Effector CD4-positive, alpha-beta T cell (primary cell): ENCODE measurements around the gene UBR1.

Experiments
- DNase-seq: peaks from one replicate; pipeline ENCODE4 v3.0.0-alpha.2; 2020

The UBR1 gene

DNA sequence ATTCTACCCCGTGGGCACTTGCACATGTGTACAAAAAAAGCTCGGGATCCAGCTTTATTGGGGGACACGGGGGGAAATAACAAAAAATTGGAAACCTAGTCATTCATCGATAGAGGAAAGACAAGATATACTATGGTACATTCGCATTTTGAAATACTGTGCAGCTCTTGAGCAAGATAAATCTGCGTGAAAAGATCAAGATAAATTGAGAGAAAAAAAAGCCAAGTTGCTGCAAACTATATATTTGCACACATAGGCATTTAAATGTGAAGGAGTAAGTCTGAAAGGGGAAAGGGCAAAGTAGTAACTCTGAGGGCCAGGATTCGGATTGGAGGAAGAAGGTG lies 620 bp upstream of the UBR1 start:
- DNase-seq = no peak

DNA sequence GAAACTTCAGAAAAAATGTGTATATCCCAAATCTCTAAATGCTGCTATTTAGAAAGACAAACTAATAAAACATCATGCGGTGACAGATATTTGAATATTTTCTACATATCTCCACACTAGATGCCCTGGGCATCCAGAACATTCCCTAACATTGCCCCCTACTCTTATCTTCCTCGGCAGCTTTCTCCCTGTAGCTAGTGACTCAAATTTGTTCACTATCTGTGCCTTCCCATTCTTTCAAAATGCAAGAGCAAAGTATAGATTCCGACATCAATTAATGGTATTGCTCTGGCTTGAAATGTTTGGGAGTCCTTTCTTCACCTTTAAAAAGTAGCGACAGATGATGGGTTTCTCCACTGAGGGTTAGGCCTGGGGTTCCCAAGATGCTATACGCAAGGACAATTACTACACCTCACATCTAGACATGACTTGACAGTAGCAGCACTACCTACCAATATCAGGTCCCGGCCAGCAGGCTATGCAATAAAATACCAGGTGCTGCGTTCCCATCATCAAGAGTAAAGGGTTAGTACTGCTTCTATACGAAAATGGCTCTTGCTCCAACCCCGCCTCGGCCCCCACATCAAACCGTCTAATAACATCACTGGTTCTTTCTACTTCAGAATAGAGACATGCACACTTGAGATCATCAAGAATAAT lies 631 bp downstream of the UBR1 start:
- peak; percentile 17 for DNase-seq

DNA sequence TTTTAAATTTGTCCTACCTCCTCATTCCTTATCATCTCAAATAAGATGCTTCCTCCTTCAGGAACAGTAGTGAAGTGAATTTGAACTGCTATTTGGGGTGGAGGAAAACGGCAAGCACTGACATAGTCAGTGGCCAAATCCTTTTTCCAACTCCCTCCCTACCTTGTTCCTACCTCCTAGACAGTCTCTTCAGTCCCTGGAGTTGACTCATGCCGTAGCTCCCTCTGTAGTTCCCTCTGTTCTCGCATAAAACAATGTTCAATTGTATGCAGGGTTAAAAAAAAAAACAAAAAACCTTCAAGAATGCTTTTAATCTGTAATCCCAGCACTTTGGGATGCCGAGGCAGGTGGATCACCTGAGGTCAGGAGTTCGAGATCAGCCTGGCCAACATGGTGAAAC lies 1.4 kb downstream of the UBR1 start:
- DNase-seq = no peak

DNA sequence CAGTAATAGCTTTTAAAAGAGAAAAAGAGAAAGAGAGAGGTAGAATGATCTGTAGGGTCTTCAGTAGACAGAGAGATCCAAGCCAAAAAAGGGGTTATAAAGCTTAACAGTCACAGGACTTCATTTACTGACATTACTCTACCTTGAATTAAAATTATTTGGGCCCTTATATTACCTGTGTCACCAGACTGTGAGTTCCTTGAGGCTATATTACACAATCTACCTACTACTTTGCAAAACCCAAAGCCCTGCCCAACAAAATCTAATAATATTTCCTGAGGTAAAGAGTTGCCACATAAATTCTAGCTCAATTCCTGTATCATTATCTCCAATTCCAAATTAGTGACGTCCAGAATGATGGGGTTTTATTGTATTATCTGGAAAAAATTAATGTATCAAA lies 1.9 kb downstream of the UBR1 start:
- no peak for DNase-seq

DNA sequence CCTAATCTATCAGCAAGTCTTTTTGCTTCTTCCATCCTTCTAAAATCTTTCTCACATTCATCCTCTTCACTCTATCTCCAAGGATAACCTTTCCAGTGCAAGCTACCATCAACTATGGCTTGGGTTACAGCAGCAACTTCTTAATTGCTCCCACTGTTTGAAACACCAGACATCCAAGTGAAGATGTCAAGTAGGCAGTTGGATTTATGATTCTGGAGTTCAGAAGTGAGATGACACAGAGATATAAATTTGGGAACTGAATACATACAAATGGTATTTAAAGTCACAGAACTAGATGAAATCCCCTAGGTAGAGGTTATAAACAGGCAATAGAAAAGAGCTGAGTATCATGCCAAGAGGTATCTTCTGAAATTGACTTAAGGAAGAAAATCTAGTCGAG lies 3.7 kb downstream of the UBR1 start:
- DNase-seq = no peak

DNA sequence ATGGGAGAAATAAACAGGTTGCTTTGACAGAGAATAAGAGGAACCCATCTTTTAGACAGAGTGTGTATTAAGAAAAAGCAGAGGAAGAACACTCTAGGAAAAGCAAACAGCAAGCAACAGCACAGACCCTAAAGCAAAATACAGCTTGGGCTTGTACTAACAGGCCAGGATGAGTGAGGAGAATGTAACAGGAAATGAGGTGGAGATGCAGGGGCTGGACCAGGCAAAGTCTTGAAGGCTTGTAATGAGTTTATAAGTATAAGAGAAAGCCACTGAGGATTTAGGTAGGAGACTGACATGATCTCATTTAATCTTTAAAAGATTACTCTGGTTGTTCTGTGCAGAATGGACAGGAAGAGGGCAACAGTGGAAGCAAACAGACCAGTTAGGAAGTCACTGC lies 4.9 kb downstream of the UBR1 start:
- no peak for DNase-seq

DNA sequence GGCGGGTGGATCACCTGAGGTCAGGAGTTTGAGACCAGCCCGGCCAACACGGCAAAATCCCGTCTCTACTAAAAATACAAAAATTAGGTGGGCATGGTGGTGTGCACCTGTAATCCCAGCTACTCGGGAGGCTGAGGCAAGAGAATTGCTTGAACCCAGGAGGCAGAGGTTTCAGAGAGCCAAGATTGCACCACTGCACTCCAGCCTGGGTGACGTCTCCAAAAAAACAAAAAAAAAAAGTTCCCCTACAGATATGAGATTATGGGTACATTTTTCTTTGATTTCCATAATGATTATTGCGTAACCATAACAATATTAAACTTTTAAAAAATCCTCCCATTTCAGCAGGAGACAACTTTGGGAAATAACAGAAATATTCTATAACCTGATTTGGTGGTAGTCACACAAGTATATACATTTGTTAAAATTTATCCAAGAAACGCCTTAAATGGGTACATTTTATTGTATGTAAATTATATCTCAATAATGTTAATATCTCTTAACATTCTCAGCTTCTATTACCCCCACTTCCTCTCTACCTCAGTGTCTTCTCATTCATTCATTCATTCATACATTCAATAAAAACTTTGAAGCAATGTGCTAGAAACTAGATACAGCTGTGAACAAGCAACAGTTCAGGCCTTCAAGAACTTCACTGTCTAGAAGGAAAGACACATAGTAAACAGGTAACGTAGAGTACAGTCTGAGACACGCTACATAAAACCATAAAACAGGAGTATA lies 6.6 kb downstream of the UBR1 start:
- DNase-seq = no peak

DNA sequence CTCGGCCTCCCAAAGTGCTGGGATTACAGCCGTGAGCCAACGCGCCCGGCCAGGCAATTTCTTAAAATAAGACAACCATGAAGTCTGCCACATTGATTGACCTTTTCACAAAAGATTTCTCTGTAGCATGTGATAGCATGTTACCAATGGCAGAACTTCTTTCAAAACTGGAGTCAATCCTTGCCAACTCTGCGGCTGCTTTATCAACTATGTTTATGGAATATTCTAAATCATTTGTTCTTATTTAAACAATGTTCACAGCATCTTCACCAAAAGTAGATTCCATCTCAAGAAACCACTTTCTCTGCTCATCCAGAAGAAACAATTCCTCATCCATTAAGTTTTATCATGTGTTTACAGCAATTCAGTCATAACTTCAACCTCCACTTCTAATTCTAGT lies 9.4 kb downstream of the UBR1 start:
- DNase-seq = no peak

DNA sequence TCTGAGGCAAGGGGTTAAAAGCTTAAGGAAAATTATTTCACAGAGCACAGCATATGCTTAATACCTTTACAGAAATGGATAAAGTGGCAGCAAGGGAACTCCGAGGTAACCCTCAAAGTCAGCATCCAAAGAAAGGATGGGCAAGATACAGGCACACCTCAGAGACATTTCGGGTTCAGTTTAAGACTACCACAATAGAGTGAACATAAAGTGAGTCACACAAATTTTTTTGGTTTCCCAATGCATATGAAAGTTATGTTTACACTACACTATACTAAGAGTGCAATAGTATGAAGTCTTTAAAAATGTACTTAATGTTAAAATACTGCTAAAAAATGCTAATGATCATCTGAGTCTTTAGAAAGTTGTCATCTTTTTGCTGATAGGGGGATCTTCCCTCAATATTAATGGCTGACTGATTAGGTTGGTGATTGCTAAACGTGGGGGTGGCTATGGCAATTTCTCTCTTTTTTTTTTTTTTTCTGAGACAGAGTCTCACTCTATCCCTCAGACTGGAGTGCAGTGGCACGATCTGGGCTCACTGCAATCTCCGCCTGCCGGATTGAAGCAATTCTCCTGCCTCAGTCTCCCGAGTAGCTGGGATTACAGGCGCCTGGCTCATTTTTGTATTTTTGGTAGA lies 10.0 kb downstream of the UBR1 start:
- no peak for DNase-seq

DNA sequence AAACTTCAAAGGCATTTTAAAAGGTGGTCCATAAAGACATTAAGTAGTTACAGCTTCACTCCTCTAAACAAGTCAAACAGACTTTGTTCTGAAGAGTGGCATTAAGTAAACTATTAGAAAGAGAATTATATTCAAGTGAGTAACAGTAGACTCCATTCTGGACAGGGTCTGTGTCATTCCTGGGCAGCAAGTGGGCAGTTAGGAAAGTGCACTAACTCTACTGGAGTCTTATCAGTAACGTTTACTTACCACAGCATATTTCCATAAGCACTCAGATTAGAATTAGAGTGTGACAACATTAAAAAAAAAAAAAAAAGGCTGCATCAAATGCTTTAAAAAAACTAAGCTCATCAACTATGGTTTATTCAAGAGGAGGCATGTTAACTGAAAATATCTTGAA lies 10.6 kb downstream of the UBR1 start:
- DNase-seq = no peak

DNA sequence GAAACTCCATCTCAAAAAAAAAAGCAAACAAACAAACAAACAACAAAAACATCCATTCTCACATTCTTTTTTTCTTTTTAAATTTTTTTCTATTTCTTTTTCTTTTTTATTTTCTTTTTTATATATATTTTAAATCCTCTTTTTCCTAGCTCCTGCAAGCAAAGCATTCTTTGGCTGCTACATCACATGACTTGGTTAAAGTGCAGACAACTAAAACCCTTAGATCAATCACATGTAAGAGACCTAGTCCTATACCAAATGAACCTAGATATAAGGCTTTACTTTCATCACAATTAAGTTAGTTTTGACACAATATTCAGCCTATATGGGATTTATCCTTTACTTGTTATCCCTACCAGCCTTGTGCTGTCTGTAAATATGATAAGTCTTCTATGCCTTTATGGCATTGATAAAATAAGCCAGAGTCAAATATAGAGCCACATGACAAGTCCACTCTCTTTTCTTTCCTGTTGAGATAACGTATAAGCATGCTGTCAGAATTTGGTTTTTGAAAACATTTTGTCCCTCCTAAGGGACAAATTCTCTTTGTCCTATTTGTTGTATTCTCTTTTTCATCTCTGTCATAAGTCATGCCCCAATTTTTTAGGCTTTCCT lies 11.3 kb downstream of the UBR1 start:
- no peak for DNase-seq

DNA sequence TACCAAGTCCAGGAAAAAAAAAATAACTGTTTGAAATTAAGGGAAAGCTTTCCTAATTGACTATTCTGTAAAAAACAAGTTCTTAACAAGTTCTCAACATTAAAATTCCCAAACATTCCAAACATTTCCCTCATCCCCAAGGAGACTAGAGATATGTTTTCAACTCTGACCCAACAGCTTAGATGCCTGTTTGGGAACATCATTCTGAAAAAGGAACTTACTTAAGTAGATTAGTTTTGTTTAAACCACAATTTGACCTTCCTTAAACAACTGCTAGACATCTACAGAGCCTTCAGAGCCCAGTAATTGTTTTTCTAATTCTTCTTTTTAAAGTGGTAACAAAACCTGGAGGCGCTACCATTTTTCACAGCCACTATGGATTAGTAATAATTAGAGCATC lies 12.8 kb downstream of the UBR1 start:
- no peak for DNase-seq

DNA sequence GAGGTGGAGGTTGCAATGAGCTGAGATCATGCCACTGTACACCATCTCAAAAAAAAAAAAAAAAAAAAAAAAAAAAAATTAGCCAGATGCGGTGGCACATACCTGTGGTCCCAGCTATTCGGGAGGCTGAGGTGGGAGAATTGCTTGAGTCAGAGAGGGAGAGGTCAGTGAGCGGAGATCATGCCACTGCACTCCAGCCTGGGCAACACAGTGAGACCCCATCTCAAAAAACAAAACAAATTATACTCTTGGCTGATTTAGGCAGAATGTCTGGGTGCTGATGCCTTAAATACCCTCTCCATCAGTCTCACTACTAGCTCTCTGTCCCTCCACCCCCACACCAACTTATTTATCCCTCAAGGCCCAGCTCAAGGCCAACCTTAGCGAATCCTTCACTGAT lies 14.0 kb downstream of the UBR1 start:
- DNase-seq = no peak

DNA sequence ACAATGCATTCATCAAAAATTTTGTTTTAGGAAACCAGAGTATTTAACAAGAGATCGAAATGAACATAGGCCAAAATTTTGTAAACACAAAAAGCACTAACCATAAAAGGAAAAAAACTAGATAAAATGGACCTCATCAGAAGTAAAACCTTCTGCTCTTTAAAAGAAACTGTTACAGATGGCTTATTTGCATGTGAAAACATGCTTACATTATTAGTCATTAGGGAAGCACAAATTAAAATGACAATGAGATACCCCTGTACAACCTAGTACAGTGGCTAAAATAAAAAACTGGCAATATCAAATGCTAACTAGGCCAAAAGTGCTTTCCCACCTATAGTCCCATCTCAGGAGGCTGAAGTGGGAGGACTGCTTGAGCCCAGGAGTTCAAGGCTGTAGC lies 19.3 kb downstream of the UBR1 start:
- DNase-seq = no peak

DNA sequence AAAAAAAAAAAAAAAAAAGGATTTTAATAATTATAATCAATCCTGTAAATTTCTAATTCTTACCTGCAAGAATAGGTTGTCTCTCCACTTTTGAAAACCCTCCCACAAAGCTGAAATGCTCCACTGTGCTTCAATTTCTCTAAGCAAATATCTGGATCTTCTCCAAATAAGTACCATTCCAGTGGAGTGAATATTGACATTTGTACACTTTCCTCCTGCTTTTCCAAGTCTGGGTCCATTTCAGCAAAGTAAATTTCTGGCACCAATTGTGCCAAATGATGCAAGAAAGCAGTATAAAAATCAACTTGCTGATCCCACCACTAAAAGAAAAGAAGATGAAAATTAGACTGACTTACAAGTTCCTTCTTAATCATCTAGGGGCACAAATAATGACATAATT lies 19.9 kb downstream of the UBR1 start:
- no peak for DNase-seq

DNA sequence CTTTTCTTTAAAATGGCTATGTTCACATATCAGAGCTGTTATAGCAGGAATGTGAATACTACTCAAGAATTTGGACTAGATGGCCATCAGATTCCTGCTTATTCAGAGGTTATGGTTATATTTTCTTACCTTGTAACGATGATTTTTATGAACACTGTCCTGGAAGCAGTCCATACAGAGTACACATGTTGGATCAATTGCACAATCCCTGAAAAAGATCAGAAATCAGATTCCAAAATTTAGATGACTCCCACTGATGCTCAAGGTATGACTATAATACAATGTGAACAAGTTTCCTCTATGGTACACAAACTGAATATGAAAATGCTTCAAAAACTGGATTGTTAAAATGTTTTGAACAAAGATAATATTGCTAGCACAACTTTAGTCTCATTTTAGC lies 23.3 kb downstream of the UBR1 start:
- no peak for DNase-seq

DNA sequence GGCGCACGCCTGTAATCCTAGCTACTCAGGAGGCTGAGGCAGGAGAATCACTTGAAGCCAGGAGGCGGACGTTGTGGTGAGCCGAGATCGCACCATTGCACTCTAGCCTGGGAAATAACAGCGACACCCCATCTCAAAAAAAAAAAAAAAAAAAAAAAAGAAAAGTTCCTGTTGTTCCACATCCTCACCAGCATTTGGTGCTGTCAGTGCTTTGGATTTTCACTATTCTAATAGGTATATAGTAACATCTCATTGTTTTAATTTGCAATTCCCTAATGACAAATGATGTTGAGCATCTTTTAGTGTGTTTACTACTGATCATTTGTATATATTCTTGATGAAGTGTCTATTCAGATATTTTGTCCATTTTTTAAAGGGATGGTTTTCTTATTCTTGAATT lies 24.6 kb downstream of the UBR1 start:
- no peak for DNase-seq

DNA sequence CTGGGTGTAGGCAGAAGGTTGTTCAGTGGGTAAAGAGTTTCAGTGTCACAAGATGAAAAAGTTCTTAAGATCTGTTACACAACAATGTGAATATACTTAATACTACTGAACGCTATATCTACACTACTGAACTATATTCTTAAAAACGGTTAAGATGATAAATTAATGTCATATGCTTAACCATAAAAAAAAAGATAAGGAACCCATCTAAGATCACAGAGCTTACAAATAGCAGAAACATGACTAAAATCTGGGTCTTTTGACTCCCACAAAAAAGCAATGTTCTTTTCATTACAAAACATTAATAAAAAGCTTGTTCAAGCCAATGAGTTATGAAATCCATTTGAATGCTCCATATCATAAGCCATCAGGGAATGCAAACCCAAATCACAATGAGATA lies 34.4 kb downstream of the UBR1 start:
- no peak for DNase-seq

DNA sequence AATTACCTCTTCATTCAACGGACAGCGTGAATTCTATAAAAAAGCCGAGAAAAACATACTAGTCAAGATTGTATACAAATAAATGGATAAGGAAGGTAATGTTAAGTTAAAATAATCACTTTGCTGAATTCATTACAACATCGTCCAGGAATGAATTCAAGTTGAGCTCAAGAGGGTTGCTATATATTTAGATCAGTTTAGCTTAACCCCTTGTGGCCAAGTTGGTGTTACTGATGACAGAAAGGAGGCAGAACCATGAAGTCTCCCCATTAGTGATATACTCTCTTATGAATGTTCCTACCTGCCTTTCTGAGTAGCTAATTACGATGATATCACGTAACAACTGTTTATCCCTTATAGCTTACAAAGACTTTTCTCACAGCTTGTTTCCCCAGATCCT lies 34.9 kb downstream of the UBR1 start:
- DNase-seq = no peak

DNA sequence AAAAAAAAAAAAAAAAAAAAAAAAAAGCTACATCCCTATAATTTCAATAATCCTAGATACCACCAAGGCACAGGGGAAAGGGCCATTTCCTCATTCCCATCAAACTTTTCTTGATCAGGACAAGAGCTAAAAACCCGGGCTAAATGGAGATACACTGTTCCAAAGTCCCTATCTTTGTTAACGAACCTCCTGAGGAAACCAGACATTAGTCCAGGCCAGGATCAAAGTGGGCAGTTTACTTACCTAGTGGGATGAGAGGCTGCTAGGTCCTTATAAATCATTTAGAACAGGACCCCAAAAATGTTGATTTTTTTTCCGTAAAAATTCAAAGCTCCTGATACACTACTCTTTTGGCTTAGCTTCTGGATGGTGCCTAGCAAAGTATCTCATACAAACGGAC lies 35.6 kb downstream of the UBR1 start:
- no peak for DNase-seq

DNA sequence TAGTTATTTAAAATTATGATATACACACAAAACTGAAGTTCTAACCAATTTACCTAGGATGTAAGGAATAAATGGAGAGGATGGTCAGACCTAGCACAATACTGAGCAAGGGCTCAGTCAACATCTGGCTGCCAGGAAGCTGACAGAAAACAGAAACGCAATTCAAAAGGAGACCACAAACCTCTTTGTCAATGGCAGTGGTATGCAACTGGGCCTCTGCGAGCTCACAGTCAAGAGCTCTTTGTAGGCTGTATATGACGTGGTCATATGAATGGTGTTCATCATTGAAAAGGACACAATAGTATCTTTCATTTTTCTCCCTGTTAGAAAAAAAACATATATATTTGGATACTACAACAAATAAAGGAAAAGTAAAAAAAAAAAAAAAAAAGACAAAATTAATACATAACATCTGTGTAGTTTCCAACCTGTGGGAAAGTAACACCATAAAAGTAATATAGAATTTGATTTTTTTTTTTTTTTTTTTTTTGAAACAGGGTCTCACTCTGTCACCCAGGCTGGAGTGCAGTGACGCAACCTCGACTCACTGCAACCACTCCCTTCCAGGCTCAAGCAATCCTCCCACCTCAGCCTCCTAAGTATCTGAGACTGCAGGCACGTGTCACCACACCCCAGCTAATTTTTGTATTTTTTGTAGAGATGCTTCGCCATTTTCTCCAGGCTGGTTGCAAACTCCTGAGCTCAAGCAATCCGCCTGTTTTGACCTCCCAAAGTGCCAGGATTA lies 37.9 kb downstream of the UBR1 start:
- no peak for DNase-seq

DNA sequence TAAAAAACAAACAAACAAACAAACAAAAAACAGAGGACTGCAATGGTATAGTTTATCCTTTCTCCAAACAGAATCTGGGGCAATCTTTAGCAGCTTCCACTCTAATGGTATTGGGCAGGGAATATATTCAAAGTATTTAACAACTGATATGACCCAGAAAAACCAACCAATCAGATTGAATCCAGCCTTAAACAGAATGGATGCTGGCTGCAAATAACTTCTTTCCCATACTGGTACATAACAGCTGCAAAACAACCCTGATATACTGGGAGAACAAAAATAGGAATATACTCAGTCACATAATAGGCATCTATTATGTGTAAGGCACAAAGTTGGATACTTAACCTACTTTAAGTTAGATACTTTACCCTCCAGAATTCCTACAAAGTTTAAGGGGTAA lies 49.1 kb downstream of the UBR1 start:
- DNase-seq = no peak

DNA sequence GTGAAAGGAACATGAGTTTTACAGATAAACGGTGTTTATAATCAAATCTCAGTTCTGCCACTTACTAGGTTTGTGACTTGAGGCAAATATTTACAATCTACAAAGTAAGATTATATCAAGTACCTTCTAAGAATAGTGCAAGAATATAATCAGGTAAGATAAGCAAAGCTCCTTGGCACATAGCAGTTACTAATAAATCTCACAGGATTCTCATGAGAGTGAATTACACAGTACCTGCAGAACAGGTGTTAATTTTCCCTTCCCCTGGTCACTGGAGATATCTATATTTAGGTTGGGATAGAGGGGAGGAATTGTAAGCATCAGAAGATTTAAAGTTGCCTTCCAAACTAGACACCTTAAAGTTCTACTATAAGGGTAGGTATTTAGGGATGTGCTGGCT lies 53.0 kb downstream of the UBR1 start:
- no peak for DNase-seq
